Subcutaneous adipose tissue (tissue), 4 donors: ENCODE results near the gene VARS2. TPM values are rescaled to one million over a fixed set of nuclear protein-coding genes. Genes with fewer than 3 reads are reported as not detected.

Source experiments
- CTCF ChIP-seq: fragments of 450-650 bp; IDR thresholded peaks from one replicate; pipeline ENCODE4 v1.5.1; 2016; ENCODE audit warnings: low read depth, mild to moderate bottlenecking, control low read depth, antibody characterized with exemption, moderate library complexity
- total RNA-seq, 4 donors: library from RNA; depleted of rRNA; stranded (reverse); fragments of >200 nt; gene quantifications; one replicate each; pipeline ENCODE4 v1.1.0, GENCODE V29; 2016

Gene VARS2
- total RNA-seq, 4 donors from 2014 or later, result 9.1 to 40.3 (median 10.8) TPM

DNA sequence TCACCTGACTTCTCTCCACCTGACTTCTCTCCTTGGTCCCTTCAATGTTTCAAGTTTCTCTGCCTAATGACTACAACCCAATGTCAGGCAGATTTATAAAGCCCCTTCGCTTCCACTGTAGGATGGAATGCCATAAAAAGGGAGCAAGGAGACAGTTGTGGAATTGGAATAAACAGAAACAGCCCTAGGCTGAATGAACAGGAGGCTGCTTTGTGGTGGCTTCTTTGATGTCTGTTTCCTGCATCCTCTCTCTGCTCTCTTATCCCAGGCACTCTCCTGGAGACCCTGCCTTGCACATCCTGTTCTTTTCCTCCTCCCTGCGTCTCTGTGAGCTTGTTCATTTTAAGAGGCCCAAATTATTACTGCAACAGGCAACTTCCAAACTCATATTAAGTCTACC is 43.7 kb downstream of the VARS2 start:
- TF ChIP-seq CTCF, result no peak

- no peak for TF ChIP-seq CTCF
Measured at GRCh38 chr6:30960907-30961673, 47.1 kb downstream of the VARS2 start.

- TF ChIP-seq CTCF, result no peak
Measured at GRCh38 chr6:30962716-30963115, 48.7 kb downstream of the VARS2 start.

GRCh38 chr6:30963641-30964040 is 49.6 kb downstream of the VARS2 start:
- no peak for TF ChIP-seq CTCF

DNA sequence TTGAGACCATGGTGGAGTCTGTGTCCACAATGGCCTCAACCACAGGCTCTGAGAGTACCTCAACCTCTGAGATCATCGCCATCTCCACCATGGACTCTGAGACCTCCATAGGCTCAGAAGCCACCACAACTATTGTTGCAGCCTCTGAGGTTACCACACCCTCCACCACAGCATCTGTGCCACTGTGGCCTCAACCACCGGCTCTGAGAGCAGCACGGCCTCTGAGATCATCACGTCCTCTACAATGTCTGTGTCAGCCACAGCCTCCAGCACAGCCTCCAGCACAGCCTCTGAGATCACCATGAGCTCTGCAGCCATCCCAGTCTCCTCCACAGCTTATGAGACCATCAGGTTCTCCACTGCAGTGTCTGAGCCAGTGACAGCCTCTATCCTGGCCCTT is 50.0 kb downstream of the VARS2 start:
- no peak for TF ChIP-seq CTCF

GRCh38 chr6:30965140-30965601 is 51.1 kb downstream of the VARS2 start:
- TF ChIP-seq CTCF, result no peak

- TF ChIP-seq CTCF, result no peak
Measured at GRCh38 chr6:30966154-30966553, 52.1 kb downstream of the VARS2 start.
